PC-3 (cell line): Measurements from ENCODE around the gene SPTAN1. TPM values are rescaled to one million over a fixed set of nuclear protein-coding genes. Genes with fewer than 3 reads are reported as not detected.

Experiments used
- ATAC-seq: fragments of 200-7000 bp; cut with Tn5 transposase; 2 replicates; pipeline ENCODE4 v1.9.1; 2020; ENCODE audit warnings: mild to moderate bottlenecking, moderate library complexity
- BruUV-seq: library from RNA; stranded (reverse); fragments of 400-500 nt; replicated peaks from 2 replicates; lab custom pipeline; 2021; lab: Mats Ljungman, UMichigan
- CTCF ChIA-PET: fragments of 300-600 bp; sonication (Branson Sonifier 250); formaldehyde crosslinking; loops from one replicate; lab custom pipeline; 2022; ENCODE audit warnings: antibody characterized with exemption; lab: Charles Lee
- POLR2A ChIA-PET: fragments of 300-600 bp; sonication (Branson Sonifier 250); formaldehyde crosslinking; loops from one replicate; lab custom pipeline; 2022; ENCODE audit warnings: antibody characterized with exemption; ENCODE audit not compliant: unreplicated experiment; lab: Charles Lee
- DNase-seq: peaks from one replicate; pipeline ENCODE4 v3.0.0-alpha.2; 2015
- H2AFZ ChIP-seq: fragments of 300-600 bp; sonication (generic); 2 replicates; pipeline ENCODE4 v1.6.0; 2016; ENCODE audit warnings: antibody characterized with exemption, low read length
- H3F3A ChIP-seq: fragments of 300-600 bp; sonication (generic); one replicate; pipeline ENCODE4 v1.6.0; 2017; ENCODE audit warnings: antibody characterized with exemption, low read length, control low read depth, mild to moderate bottlenecking; ENCODE audit not compliant: unreplicated experiment
- H3K27ac ChIP-seq: fragments of 300-600 bp; sonication (generic); 2 replicates; pipeline ENCODE4 v1.5.1; 2016; ENCODE audit warnings: mild to moderate bottlenecking, low read length
- H3K27me3 ChIP-seq: fragments of 300-600 bp; sonication (generic); 2 replicates; pipeline ENCODE4 v1.6.1; 2016; ENCODE audit warnings: low read length, mixed read lengths
- H3K36me3 ChIP-seq: fragments of 300-600 bp; sonication (generic); 2 replicates; pipeline ENCODE4 v1.6.1; 2016; ENCODE audit warnings: low read depth, mixed run types, low read length, mixed read lengths
- H3K4me1 ChIP-seq: fragments of 300-600 bp; sonication (generic); 2 replicates; pipeline ENCODE4 v1.5.1; 2016; ENCODE audit warnings: low read length; ENCODE audit not compliant: insufficient read depth
- H3K4me2 ChIP-seq: fragments of 300-600 bp; sonication (generic); 2 replicates; pipeline ENCODE4 v1.6.0; 2016; ENCODE audit warnings: low read length
- H3K4me3 ChIP-seq: fragments of 300-600 bp; sonication (generic); 2 replicates; pipeline ENCODE4 v1.5.1; 2016; ENCODE audit warnings: mild to moderate bottlenecking, low read length, mixed read lengths
- H3K79me2 ChIP-seq: fragments of 300-600 bp; sonication (generic); 2 replicates; pipeline ENCODE4 v1.6.1; 2017; ENCODE audit warnings: low read length, mixed read lengths
- H3K9ac ChIP-seq: fragments of 300-600 bp; sonication (generic); 2 replicates; pipeline ENCODE4 v1.6.0; 2016; ENCODE audit warnings: mild to moderate bottlenecking, low read length
- H3K9me2 ChIP-seq: fragments of 300-600 bp; sonication (generic); replicated peaks from 2 replicates; pipeline ENCODE4 v1.6.1; 2016; ENCODE audit warnings: mixed run types, low read length, mixed read lengths
- H3K9me3 ChIP-seq: fragments of 300-600 bp; sonication (generic); 2 replicates; pipeline ENCODE4 v1.6.1; 2016; ENCODE audit warnings: low read length, mixed read lengths
- H4K20me1 ChIP-seq: fragments of 300-600 bp; sonication (generic); 2 replicates; pipeline ENCODE4 v1.6.1; 2016; ENCODE audit warnings: low read length, mixed read lengths
- CTCF ChIP-seq: fragments of 300-600 bp; sonication (generic); conservative IDR thresholded peaks from 2 replicates; pipeline ENCODE4 v1.5.1; 2017; ENCODE audit warnings: antibody characterized with exemption, low read depth, mild to moderate bottlenecking, low read length
- EZH2 ChIP-seq: fragments of 300-600 bp; sonication (generic); IDR thresholded peaks from one replicate; pipeline ENCODE4 v1.6.1; 2017; ENCODE audit warnings: antibody characterized with exemption, mild to moderate bottlenecking, low read length; ENCODE audit not compliant: unreplicated experiment
- EZH2phosphoT487 ChIP-seq: fragments of 300-600 bp; sonication (generic); IDR thresholded peaks from 2 replicates; pipeline ENCODE4 v1.6.1; 2018; ENCODE audit warnings: mild to moderate bottlenecking, antibody characterized with exemption, low read length, borderline replicate concordance
- intact Hi-C: fragments of 100-400 bp; cut with micrococcal nuclease; formaldehyde crosslinking; loops from 2 replicates; pipeline ENCODE4 v1.9.0; 2023
- total RNA-seq: library from RNA; depleted of rRNA; stranded (reverse); fragments of >200 nt; gene quantifications from 2 replicates; pipeline ENCODE4 v1.2.3, GENCODE V29; 2014

SPTAN1 gene
- total RNA-seq, 1 experiment from 2014 or later = 221 TPM

DNA sequence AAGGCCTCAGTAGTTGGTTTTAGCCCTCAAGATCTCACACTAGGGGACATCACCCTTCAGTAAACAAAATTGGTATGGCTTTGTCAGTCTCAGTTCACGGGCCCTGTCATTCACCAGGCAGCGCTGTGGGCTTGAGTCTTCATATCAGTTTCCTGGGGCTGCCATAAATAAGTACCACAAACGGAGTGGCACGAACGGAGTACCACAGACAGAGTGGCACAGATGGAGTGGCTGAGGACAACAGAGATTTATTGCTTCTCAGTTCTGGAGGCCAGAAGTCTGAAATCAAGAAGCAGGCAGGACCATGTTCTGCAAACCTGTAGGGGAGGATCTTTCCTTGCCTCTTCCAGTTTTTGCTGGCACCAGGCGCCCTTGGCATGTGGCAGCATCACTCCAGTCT lies 66.7 kb downstream of the SPTAN1 start:
- intact Hi-C loops = no loop called here
- H3K9me3 ChIP-seq = no peaks in the 10 kb centered on the region
- TF ChIP-seq EZH2 = no peak
- no peak for TF ChIP-seq CTCF
- TF ChIP-seq EZH2phosphoT487 = no peak
- ATAC-seq = no peak
- H4K20me1 ChIP-seq = no peaks in the 10 kb centered on the region
- no peaks in the 10 kb centered on the region for H3K27me3 ChIP-seq
- POLR2A ChIA-PET = no interaction called here
- H3K79me2 ChIP-seq = no peaks in the 10 kb centered on the region
- H3K4me2 ChIP-seq = no peak overlapping the region
- no peak overlapping the region for H3K4me3 ChIP-seq
- no TSS peak for BruUV-seq
- H3K9me2 ChIP-seq = no peaks in the 10 kb centered on the region
- H3K4me1 ChIP-seq = no peaks in the 10 kb centered on the region
- H3K36me3 ChIP-seq = peaks cover 40% of the 10 kb centered on the region; the same call in 1 of the 2 replicates
- CTCF ChIA-PET = no interaction called here
- DNase-seq = no peak
- no peak overlapping the region for H3K27ac ChIP-seq
- H2AFZ ChIP-seq = no peak overlapping the region
- no peak overlapping the region for H3K9ac ChIP-seq
- no peaks in the 10 kb centered on the region for H3F3A ChIP-seq

DNA sequence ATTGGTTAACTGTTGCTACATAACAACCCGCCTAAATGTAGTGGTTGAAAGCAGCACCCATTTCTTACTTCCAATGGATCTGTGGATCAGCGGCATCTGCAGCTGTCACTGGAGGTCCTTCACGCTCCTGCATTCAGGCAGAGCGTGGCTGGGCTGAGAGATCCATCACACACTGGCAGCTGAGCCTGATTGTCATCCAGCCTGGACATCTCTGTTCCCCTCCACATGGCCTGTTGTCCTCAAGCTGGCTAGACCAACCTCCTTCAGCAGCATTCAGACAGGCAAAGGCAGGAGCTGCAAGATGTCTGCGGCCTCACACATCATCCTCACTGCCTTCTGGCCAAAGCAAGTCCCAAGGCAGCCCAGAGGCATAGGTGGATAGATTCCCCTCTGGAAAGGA lies 67.4 kb downstream of the SPTAN1 start:
- CTCF ChIA-PET = no interaction called here
- no peaks in the 10 kb centered on the region for H3K9me3 ChIP-seq
- H3F3A ChIP-seq = no peaks in the 10 kb centered on the region
- no peaks in the 10 kb centered on the region for H3K79me2 ChIP-seq
- intact Hi-C loops = no loop called here
- no peak overlapping the region for H3K4me3 ChIP-seq
- BruUV-seq = no TSS peak
- ATAC-seq = no peak
- no peak overlapping the region for H3K9ac ChIP-seq
- no peak overlapping the region for H3K4me2 ChIP-seq
- DNase-seq = no peak
- H4K20me1 ChIP-seq = no peaks in the 10 kb centered on the region
- no peak overlapping the region for H3K27ac ChIP-seq
- no peaks in the 10 kb centered on the region for H3K9me2 ChIP-seq
- H2AFZ ChIP-seq = no peak overlapping the region
- no peak for TF ChIP-seq EZH2
- TF ChIP-seq EZH2phosphoT487 = no peak
- TF ChIP-seq CTCF = no peak
- no peaks in the 10 kb centered on the region for H3K4me1 ChIP-seq
- H3K36me3 ChIP-seq = peaks cover 37% of the 10 kb centered on the region; the same call in 1 of the 2 replicates
- POLR2A ChIA-PET = no interaction called here
- H3K27me3 ChIP-seq = no peaks in the 10 kb centered on the region

GRCh38 chr9:128621730-128622455 lies 69.5 kb downstream of the SPTAN1 start:
- no peak overlapping the region for H2AFZ ChIP-seq
- DNase-seq = no peak
- intact Hi-C loops = no loop called here
- H3K9me3 ChIP-seq = no peaks in the 10 kb centered on the region
- no peaks in the 10 kb centered on the region for H3K4me1 ChIP-seq
- TF ChIP-seq EZH2phosphoT487 (no peak), CTCF (no peak)
- BruUV-seq = no TSS peak
- H3K79me2 ChIP-seq = no peaks in the 10 kb centered on the region
- no peak overlapping the region for H3K27ac ChIP-seq
- ATAC-seq = no peak
- H4K20me1 ChIP-seq = no peaks in the 10 kb centered on the region
- H3K4me3 ChIP-seq = no peak overlapping the region
- no peaks in the 10 kb centered on the region for H3K27me3 ChIP-seq
- H3K9me2 ChIP-seq = no peaks in the 10 kb centered on the region
- no peak overlapping the region for H3K4me2 ChIP-seq
- CTCF ChIA-PET = no interaction called here
- H3F3A ChIP-seq = no peaks in the 10 kb centered on the region
- no peak overlapping the region for H3K9ac ChIP-seq
- peaks cover 27% of the 10 kb centered on the region; the same call in 1 of the 2 replicates for H3K36me3 ChIP-seq
- POLR2A ChIA-PET = no interaction called here
